ENCODE measurements around the gene LDLRAD4. TPM values are rescaled to one million over a fixed set of nuclear protein-coding genes. Genes with fewer than 3 reads are reported as not detected.

Gene LDLRAD4
- total RNA-seq, 1 experiment from 2014 or later, result not detected

- BruUV-seq (replicated peaks), result no TSS peak
- no peaks in the 10 kb centered on the region for H3F3A ChIP-seq (ENCODE audit: low read length, unreplicated experiment)
- intact Hi-C loops (cut with micrococcal nuclease), result no loop called here
- no peaks in the 10 kb centered on the region for H3K9me2 ChIP-seq (replicated peaks; ENCODE audit: low read length)
- peaks cover 61% of the 10 kb centered on the region for H3K27me3 ChIP-seq (ENCODE audit: low read length)
- CTCF ChIA-PET, result no interaction called here
- no peaks in the 10 kb centered on the region for H4K20me1 ChIP-seq (ENCODE audit: low read length)
- ATAC-seq (no peak), DNase-seq (no peak)
- no peak overlapping the region for H3K4me2 ChIP-seq (ENCODE audit: low read length)
- POLR2A ChIA-PET (ENCODE audit: unreplicated experiment), result no interaction called here
- no peaks in the 10 kb centered on the region for H3K9me3 ChIP-seq (ENCODE audit: low read length)
- no peak overlapping the region for H3K9ac ChIP-seq (ENCODE audit: low read length)
- H3K79me2 ChIP-seq (ENCODE audit: low read length), result no peaks in the 10 kb centered on the region
- TF ChIP-seq EZH2phosphoT487 (IDR thresholded peaks at IDR 0.05; ENCODE audit: borderline replicate concordance, low read length) (no peak), EZH2 (IDR thresholded peaks at IDR 0.05; ENCODE audit: low read length, unreplicated experiment) (no peak)
- TF ChIP-seq, protein P1, sequence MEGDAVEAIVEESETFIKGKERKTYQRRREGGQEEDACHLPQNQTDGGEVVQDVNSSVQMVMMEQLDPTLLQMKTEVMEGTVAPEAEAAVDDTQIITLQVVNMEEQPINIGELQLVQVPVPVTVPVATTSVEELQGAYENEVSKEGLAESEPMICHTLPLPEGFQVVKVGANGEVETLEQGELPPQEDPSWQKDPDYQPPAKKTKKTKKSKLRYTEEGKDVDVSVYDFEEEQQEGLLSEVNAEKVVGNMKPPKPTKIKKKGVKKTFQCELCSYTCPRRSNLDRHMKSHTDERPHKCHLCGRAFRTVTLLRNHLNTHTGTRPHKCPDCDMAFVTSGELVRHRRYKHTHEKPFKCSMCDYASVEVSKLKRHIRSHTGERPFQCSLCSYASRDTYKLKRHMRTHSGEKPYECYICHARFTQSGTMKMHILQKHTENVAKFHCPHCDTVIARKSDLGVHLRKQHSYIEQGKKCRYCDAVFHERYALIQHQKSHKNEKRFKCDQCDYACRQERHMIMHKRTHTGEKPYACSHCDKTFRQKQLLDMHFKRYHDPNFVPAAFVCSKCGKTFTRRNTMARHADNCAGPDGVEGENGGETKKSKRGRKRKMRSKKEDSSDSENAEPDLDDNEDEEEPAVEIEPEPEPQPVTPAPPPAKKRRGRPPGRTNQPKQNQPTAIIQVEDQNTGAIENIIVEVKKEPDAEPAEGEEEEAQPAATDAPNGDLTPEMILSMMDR (conservative IDR thresholded peaks at IDR 0.05; ENCODE audit: low read depth, low read length), result no peak
- no peak overlapping the region for H2AFZ ChIP-seq (ENCODE audit: low read length)
- no peak overlapping the region for H3K4me3 ChIP-seq (ENCODE audit: low read length)
- no peaks in the 10 kb centered on the region for H3K36me3 ChIP-seq (ENCODE audit: low read depth, low read length)
- no peak overlapping the region for H3K27ac ChIP-seq (ENCODE audit: low read length)
- H3K4me1 ChIP-seq (ENCODE audit: insufficient read depth, low read length), result peaks cover 11% of the 10 kb centered on the region; the same call in 1 of the 2 replicates
These were observed 218.5 kb downstream of the LDLRAD4 start for GRCh38 chr18:13437034-13437433.

DNA sequence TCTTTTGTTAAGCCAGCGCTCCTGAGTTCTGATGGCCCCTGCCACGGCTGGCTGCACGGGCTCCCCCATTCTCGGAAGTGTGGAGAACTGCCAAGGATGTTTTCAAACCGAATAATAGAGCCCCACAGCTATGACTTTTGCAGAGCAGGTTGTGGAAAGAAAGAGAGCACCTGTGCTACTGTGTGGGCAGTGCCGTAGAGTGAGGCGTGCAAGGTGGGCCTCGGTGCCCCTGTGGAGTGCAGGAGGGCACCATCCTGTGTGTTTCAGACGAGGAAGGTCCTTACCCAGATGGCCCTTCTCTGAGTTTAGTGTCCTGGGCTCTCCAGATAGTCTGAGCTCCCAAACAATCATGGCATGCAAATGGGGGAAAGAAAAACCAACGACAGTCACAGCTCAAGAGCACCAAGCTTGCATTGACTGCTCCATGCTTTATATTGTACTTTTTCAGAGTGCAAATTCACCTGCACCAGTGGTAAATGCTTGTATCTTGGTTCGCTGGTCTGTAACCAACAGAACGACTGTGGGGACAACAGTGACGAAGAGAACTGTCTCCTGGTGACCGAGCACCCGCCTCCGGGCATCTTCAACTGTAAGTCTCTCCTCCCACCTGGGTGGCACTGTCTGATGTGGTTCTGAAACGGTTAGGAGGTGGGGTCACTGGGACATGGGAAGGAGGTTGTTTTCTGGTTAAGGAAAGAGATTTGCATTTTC lies 219.4 kb downstream of the LDLRAD4 start:
- TF ChIP-seq EZH2 (IDR thresholded peaks at IDR 0.05; ENCODE audit: low read length, unreplicated experiment), result no peak
- TF ChIP-seq, protein P1 (conservative IDR thresholded peaks at IDR 0.05; ENCODE audit: low read depth, low read length), result no peak
- no peak for TF ChIP-seq EZH2phosphoT487 (IDR thresholded peaks at IDR 0.05; ENCODE audit: borderline replicate concordance, low read length)
- ChIA-PET POLR2A (ENCODE audit: unreplicated experiment) (no interaction called here), CTCF (no interaction called here)
- H3K9ac ChIP-seq (ENCODE audit: low read length), result no peak overlapping the region
- intact Hi-C loops (cut with micrococcal nuclease), result no loop called here
- no peaks in the 10 kb centered on the region for H3F3A ChIP-seq (ENCODE audit: low read length, unreplicated experiment)
- H3K79me2 ChIP-seq (ENCODE audit: low read length), result no peaks in the 10 kb centered on the region
- H3K36me3 ChIP-seq (ENCODE audit: low read depth, low read length), result no peaks in the 10 kb centered on the region
- H3K4me2 ChIP-seq (ENCODE audit: low read length), result no peak overlapping the region
- H2AFZ ChIP-seq (ENCODE audit: low read length), result no peak overlapping the region
- H3K9me2 ChIP-seq (replicated peaks; ENCODE audit: low read length), result no peaks in the 10 kb centered on the region
- DNase-seq (no peak), ATAC-seq (no peak)
- no peak overlapping the region for H3K27ac ChIP-seq (ENCODE audit: low read length)
- H3K4me1 ChIP-seq (ENCODE audit: insufficient read depth, low read length), result peaks cover 11% of the 10 kb centered on the region; the same call in 1 of the 2 replicates
- no peak overlapping the region for H3K4me3 ChIP-seq (ENCODE audit: low read length)
- H3K9me3 ChIP-seq (ENCODE audit: low read length), result no peaks in the 10 kb centered on the region
- H4K20me1 ChIP-seq (ENCODE audit: low read length), result no peaks in the 10 kb centered on the region
- no TSS peak for BruUV-seq (replicated peaks)
- H3K27me3 ChIP-seq (ENCODE audit: low read length), result peaks cover 63% of the 10 kb centered on the region

GRCh38 chr18:13438507-13439056 lies 220.0 kb downstream of the LDLRAD4 start:
- peaks cover 63% of the 10 kb centered on the region for H3K27me3 ChIP-seq (ENCODE audit: low read length)
- H3K36me3 ChIP-seq (ENCODE audit: low read depth, low read length), result no peaks in the 10 kb centered on the region
- POLR2A ChIA-PET (ENCODE audit: unreplicated experiment), result no interaction called here
- H3K9ac ChIP-seq (ENCODE audit: low read length), result no peak overlapping the region
- H3K4me3 ChIP-seq (ENCODE audit: low read length), result no peak overlapping the region
- intact Hi-C loops (cut with micrococcal nuclease), result no loop called here
- H2AFZ ChIP-seq (ENCODE audit: low read length), result no peak overlapping the region
- peaks cover 11% of the 10 kb centered on the region; the same call in 1 of the 2 replicates for H3K4me1 ChIP-seq (ENCODE audit: insufficient read depth, low read length)
- H3F3A ChIP-seq (ENCODE audit: low read length, unreplicated experiment), result no peaks in the 10 kb centered on the region
- DNase-seq (no peak), ATAC-seq (no peak)
- no peaks in the 10 kb centered on the region for H3K9me2 ChIP-seq (replicated peaks; ENCODE audit: low read length)
- no peak overlapping the region for H3K4me2 ChIP-seq (ENCODE audit: low read length)
- H3K9me3 ChIP-seq (ENCODE audit: low read length), result no peaks in the 10 kb centered on the region
- H3K27ac ChIP-seq (ENCODE audit: low read length), result no peak overlapping the region
- no peak for TF ChIP-seq EZH2 (IDR thresholded peaks at IDR 0.05; ENCODE audit: low read length, unreplicated experiment)
- TF ChIP-seq EZH2phosphoT487 (IDR thresholded peaks at IDR 0.05; ENCODE audit: borderline replicate concordance, low read length), result no peak
- TF ChIP-seq, protein P1 (conservative IDR thresholded peaks at IDR 0.05; ENCODE audit: low read depth, low read length), result no peak
- BruUV-seq (replicated peaks), result no TSS peak
- H4K20me1 ChIP-seq (ENCODE audit: low read length), result no peaks in the 10 kb centered on the region
- CTCF ChIA-PET, result no interaction called here
- H3K79me2 ChIP-seq (ENCODE audit: low read length), result no peaks in the 10 kb centered on the region
